NOMO-1 treated with DMSO at 0.1 percent for 48 hours (cell line): ENCODE results near the gene GLE1.
A peak's percentile ranks its signal among the peaks of the same experiment; 100 is the strongest.

Source experiments
- DNase-seq: peaks from one replicate; lab custom pipeline; 2025; ENCODE audit not compliant: unreplicated experiment; lab: John Stamatoyannopoulos, UW

Gene GLE1, protein sequence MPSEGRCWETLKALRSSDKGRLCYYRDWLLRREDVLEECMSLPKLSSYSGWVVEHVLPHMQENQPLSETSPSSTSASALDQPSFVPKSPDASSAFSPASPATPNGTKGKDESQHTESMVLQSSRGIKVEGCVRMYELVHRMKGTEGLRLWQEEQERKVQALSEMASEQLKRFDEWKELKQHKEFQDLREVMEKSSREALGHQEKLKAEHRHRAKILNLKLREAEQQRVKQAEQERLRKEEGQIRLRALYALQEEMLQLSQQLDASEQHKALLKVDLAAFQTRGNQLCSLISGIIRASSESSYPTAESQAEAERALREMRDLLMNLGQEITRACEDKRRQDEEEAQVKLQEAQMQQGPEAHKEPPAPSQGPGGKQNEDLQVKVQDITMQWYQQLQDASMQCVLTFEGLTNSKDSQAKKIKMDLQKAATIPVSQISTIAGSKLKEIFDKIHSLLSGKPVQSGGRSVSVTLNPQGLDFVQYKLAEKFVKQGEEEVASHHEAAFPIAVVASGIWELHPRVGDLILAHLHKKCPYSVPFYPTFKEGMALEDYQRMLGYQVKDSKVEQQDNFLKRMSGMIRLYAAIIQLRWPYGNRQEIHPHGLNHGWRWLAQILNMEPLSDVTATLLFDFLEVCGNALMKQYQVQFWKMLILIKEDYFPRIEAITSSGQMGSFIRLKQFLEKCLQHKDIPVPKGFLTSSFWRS

GRCh38 chr9:128504485-128505413 is at the start of gene GLE1:
GLE1 (plus strand) TSS chr9:128504719; CDS start chr9:128504806, 87 bp downstream.
- DNase-seq = peak; percentile 86

GRCh38 chr9:128454991-128455390 is 49.5 kb upstream of the GLE1 start:
- no peak for DNase-seq

GRCh38 chr9:128455849-128456612 is 48.5 kb upstream of the GLE1 start, which contains the start of gene ODF2:
ODF2 (plus strand) TSS chr9:128456006; CDS start chr9:128456092, 86 bp downstream.
- peak; percentile 96 for DNase-seq

- DNase-seq = peak; percentile 77
Observed at GRCh38 chr9:128456613-128457061, 47.9 kb upstream of the GLE1 start.

DNA sequence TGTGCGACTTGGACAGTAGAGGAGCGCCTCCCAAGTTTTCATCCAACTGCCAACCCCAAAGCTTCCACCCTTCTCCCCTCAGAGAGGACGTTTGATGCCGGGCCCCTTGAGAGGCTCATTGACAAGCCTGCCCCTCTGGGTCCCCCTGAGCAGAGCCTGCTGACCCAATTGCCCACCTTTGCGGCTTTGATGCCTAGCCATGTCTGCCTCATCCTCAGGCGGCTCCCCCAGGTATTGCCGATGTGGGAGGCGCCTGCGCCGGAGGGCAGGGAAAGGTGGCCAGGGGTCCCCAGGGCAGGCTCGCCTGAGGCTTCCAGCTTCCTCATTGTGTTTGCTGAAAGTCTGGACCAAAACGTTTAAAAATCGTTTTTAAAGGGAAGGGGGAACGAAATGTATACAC is 47.3 kb upstream of the GLE1 start:
- no peak for DNase-seq

- DNase-seq = no peak
Observed at GRCh38 chr9:128459011-128459410, 45.5 kb upstream of the GLE1 start.

DNA sequence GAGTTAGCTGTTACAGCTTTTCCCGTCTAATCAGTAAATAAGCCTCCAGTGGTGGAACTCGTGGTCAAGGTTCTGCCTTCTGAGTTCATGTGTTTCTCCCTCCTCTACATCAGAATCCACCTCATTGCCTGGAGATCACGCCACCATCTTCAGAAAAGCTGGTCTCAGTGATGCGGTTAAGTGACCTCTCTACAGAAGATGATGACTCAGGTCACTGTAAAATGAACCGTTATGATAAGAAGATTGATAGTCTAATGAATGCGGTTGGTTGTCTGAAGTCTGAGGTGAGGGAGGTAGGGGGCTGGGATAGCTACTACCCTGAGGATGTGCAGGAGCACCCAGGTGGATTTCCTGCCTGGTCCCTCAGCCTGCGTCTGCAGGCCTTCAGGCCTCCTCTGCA is 35.4 kb upstream of the GLE1 start:
- DNase-seq = no peak

DNA sequence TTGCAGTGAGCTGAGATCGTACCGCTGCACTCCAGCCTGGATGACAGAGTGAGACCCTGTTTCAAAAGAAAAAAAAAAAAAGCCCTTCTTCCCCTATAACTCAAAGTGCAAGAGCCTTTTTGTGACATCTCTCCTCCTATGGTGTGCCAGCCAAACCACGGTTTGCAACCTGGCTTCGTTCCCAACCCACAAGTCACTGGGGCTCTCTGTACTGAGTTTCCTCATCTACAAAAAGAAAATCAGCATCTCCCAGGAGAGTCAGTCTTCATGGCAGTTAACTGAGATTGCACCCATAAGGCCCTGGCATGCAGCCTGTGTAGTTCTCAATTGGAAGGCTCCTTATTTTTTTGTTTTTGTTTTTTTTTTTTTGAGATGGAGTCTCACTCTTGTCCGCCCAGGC is 34.0 kb upstream of the GLE1 start:
- peak; percentile 1 for DNase-seq

DNA sequence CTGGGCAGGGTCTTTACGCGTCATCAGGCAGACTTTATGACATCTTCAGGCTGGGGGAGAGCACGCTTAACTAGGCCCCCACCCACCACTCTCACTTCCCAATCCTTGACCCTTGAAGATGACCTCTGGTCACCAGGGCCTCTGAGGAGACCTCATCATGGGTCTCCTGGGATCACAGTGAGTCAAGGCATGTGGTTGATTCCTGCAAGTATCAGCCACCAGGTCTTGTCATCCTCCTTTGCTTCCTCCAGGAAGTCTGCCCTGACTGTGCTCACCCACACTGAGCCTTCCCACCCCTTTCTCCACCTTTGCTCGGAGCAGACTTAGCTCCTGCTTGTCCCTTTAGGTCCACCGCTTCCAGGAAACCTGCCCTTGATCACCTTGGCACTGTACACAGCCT is 31.4 kb upstream of the GLE1 start:
- DNase-seq = no peak

GRCh38 chr9:128475867-128476266 is 28.7 kb upstream of the GLE1 start:
- no peak for DNase-seq

- DNase-seq = no peak
Observed at GRCh38 chr9:128479262-128479661, 25.3 kb upstream of the GLE1 start.

DNA sequence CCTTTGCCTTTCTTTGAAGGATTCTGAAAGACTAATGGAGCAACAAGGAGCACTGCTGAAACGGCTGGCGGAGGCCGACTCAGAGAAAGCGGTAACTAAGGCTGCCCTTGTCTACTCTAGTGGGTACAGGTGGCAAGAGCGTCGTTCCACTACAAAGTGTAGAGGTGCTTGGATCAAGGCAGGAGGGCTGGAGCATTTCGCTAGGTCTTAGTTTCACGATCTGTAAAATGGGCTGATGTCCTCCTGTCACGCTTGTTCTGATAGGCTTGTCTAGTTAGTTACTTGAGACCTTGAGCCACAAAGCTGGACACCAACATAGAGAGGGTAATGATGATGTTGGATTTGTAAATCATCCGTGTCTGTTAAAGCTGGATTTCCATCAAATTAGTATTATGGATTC is 23.0 kb upstream of the GLE1 start:
- no peak for DNase-seq

- no peak for DNase-seq
Observed at GRCh38 chr9:128482186-128482585, 22.3 kb upstream of the GLE1 start.

DNA sequence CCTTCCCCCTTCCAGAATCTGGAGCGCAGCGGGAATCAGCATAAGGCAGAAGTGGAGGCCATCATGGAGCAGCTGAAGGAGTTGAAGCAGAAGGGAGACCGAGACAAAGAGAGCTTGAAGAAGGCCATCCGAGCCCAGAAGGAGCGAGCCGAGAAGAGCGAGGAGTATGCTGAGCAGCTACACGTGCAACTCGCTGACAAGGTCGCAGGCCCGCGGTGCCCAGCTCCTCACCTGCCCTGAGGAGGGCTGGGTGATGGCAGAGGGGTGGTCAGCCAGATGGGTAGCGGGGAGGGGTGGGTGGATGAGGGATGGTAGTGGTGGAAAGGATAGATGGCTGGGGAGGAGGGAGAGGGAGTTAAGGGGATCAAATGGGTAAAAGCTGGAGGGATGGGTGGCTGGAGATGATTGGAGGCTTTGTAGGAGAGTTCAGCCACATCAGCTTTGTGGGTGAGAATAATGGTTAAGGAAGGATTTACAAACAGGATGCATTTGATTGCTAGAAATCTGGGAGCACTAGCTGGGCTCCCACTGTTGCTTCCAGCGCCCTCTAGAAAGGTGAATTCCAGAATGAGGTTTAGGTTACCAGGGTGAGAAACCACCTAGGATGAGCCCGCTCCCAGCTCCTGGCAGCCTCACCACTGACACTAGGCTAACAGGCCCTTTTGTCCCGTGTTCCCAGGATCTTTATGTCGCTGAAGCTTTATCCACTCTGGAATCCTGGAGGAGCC is 19.7 kb upstream of the GLE1 start:
- no peak for DNase-seq

DNA sequence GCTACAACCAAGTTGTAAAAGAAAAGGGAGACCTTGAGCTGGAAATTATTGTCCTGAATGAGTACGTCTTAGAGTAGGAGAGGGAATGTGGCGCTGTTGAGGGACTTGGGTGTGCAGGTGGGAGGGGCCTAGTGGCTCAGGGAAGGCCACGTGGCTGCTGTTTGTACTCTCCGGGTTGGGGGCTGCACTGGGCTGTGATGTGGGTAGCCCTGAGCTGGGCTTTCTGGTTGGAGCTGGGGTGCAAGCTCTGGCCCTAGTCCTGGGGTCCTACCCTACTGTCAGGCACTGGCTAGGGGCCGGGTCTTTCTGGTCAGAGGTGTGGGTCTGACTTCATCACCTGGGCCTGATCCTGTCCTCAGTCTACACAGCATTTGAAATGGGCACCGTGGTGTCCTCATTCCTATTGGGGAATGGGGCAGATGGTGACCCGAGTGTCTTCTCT is 19.1 kb upstream of the GLE1 start:
- DNase-seq = no peak

DNA sequence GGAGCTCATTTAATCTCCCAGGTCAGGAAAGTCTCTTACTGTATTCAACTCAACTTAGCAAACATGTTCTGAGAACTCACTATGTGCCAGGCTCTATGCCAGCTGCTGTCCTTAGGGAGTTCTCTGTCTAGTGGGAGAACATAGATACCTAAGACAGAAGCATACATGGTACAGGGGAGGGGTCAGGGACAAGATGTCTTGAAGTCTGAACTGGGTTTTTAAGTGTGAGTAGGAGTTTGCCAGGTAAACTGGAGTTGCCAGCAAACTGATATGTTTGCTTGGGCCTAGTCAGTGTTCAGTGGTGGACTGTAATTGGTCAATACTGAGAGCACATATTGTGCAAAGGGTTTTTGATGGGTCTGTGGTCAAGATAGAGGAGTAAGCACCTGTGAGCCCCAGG is 18.3 kb upstream of the GLE1 start:
- DNase-seq = no peak

GRCh38 chr9:128493424-128493823 is 11.1 kb upstream of the GLE1 start:
- DNase-seq = no peak

DNA sequence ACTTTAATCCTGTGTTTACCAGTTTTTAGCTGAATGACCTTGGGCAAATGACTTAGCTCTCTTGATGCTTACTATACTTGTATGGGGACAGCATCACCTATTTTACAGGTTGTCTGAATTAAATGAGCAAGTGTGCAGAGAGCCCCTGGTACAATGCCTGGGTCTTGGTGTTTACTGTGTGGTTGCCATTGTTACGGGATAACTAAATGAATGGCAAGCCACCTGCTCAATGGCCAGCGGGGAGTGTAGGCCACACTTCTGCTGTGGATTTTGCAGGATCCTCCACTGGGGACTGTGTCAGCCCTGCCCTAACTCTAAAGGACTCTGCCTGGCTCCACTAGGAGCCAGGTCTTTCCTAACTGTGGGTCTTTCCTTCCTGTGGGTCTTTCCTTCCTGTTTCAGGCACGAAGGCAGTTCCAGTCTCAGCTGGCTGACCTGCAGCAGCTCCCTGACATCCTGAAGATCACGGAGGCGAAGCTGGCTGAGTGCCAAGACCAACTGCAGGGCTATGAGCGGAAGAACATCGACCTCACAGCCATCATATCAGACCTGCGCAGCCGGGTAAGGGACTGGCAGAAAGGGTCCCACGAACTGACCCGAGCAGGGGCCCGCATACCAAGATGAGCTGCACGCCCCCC is 10.3 kb upstream of the GLE1 start:
- no peak for DNase-seq

GRCh38 chr9:128494746-128495129 is 9.8 kb upstream of the GLE1 start:
- no peak for DNase-seq
